Osteoblast (primary cell): ENCODE data around the gene RIBC1. TPM values are rescaled to one million over a fixed set of nuclear protein-coding genes. Genes with fewer than 3 reads are reported as not detected.
A peak's percentile ranks its signal among the peaks of the same experiment; 100 is the strongest.

Experiments
- DNase-seq: peaks from one replicate; pipeline ENCODE4 v3.0.0; 2011; ENCODE audit warnings: low spot score, mixed read lengths; ENCODE audit not compliant: insufficient read length; ENCODE audit errors: missing footprints
- H2AFZ ChIP-seq: 2 replicates; pipeline ENCODE4 v1.6.0; 2011; ENCODE audit warnings: mild to moderate bottlenecking, low read length
- H3K27ac ChIP-seq: 2 replicates; pipeline ENCODE4 v1.5.1; 2011; ENCODE audit warnings: mild to moderate bottlenecking, low read depth, low read length, moderate library complexity
- H3K27me3 ChIP-seq: 2 replicates; pipeline ENCODE4 v1.6.0; 2012; ENCODE audit warnings: mild to moderate bottlenecking, control low read depth, inconsistent platforms, low read length, moderate library complexity; ENCODE audit not compliant: insufficient read depth
- H3K36me3 ChIP-seq: 2 replicates; pipeline ENCODE4 v1.5.1; 2011; ENCODE audit warnings: mild to moderate bottlenecking, low read length, control low read depth, moderate library complexity; ENCODE audit not compliant: insufficient read depth
- H3K4me1 ChIP-seq: 2 replicates; pipeline ENCODE4 v1.5.1; 2011; ENCODE audit warnings: mild to moderate bottlenecking, low read length, control low read depth, moderate library complexity; ENCODE audit not compliant: insufficient read depth
- H3K4me2 ChIP-seq: 2 replicates; pipeline ENCODE4 v1.6.0; 2011; ENCODE audit warnings: mild to moderate bottlenecking, low read length; ENCODE audit not compliant: insufficient read depth
- H3K4me3 ChIP-seq: fragments of 200-600 bp; sonication (generic); 3 replicates; pipeline ENCODE4 v1.5.1; 2012; ENCODE audit warnings: mild to moderate bottlenecking, low read length, inconsistent platforms; ENCODE audit not compliant: insufficient read depth
- H3K79me2 ChIP-seq: 2 replicates; pipeline ENCODE4 v1.6.0; 2012; ENCODE audit warnings: mild to moderate bottlenecking, low read length, control low read depth, inconsistent platforms; ENCODE audit not compliant: insufficient read depth
- H3K9me3 ChIP-seq: 2 replicates; pipeline ENCODE4 v1.5.1; 2011; ENCODE audit warnings: low read depth, low read length, control low read depth
- H4K20me1 ChIP-seq: 2 replicates; pipeline ENCODE4 v1.6.0; 2012; ENCODE audit warnings: mild to moderate bottlenecking, low read length, control low read depth; ENCODE audit not compliant: insufficient read depth
- total RNA-seq: library from RNA; depleted of rRNA; stranded (reverse); fragments of >200 nt; gene quantifications from 2 replicates; pipeline ENCODE4 v1.2.3, GENCODE V29; 2012
- TF ChIP-seq, protein P1 (sequence below): IDR thresholded peaks from 2 replicates; pipeline ENCODE4 v1.5.1; 2011; ENCODE audit warnings: mild to moderate bottlenecking, low read depth, low read length, moderate library complexity; ENCODE audit errors: extremely low read depth

The RIBC1 gene
- total RNA-seq, 1 donor: 0.72 TPM

DNA sequence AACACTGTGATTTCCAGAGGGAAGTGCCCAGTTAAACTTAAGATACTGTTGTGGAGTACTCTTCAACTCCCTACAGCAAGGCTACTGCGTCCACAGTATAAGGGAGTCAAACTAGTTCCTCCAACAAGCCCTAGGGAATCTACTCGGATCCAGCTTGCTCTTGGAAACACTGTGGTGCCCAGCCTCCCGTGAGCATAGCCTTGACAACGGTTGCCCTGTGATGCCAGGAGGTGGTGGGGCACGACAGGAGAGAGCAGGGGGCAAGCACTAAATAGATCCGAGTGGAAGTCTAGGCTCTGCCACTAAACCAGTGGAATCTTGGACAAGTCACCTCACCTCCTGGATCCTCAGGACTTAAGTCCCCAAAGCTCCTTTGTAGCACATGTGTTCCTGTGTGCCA, 45.8 kb upstream of the RIBC1 start:
- H3K9me3 ChIP-seq: no peaks in the 10 kb centered on the region

DNA sequence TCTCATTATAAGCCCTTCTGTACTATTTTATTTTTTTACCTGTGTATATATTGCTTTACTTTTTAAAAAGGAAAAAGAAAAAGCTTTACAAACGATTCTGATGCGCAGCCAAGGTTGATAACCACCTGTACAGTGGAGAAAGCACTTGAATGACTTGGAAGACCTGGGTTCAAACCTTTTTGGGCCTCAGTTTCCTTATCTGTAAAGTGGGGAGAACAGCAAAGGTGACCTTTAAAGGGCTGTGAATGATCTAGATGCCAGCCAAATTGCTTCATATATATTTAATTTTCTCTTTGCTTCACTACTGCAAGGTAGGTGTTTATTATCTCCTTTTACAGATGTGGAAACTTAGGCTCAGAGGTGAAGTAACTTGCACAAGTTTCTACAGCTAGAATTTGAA, 45.2 kb upstream of the RIBC1 start:
- no peak for DNase-seq
- Histone ChIP-seq H3K9me3 (no peaks in the 10 kb centered on the region), H3K4me1 (peaks cover 8% of the 10 kb centered on the region), H3K36me3 (peaks cover 27% of the 10 kb centered on the region), H3K79me2 (no peaks in the 10 kb centered on the region), H3K4me2 (no peak overlapping the region), H2AFZ (no peak overlapping the region), H3K4me3 (no peak overlapping the region), H4K20me1 (no peaks in the 10 kb centered on the region), H3K27me3 (no peaks in the 10 kb centered on the region), H3K27ac (no peak overlapping the region)
- TF ChIP-seq, protein P1, sequence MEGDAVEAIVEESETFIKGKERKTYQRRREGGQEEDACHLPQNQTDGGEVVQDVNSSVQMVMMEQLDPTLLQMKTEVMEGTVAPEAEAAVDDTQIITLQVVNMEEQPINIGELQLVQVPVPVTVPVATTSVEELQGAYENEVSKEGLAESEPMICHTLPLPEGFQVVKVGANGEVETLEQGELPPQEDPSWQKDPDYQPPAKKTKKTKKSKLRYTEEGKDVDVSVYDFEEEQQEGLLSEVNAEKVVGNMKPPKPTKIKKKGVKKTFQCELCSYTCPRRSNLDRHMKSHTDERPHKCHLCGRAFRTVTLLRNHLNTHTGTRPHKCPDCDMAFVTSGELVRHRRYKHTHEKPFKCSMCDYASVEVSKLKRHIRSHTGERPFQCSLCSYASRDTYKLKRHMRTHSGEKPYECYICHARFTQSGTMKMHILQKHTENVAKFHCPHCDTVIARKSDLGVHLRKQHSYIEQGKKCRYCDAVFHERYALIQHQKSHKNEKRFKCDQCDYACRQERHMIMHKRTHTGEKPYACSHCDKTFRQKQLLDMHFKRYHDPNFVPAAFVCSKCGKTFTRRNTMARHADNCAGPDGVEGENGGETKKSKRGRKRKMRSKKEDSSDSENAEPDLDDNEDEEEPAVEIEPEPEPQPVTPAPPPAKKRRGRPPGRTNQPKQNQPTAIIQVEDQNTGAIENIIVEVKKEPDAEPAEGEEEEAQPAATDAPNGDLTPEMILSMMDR: no peak

More for the DNA sequence above, 45.8 kb upstream of the RIBC1 start:
- no peaks in the 10 kb centered on the region for H4K20me1 ChIP-seq
- H3K4me1 ChIP-seq: peaks cover 8% of the 10 kb centered on the region
- H3K4me3 ChIP-seq: no peak overlapping the region
- DNase-seq: no peak
- no peak overlapping the region for H3K4me2 ChIP-seq
- H3K27me3 ChIP-seq: no peaks in the 10 kb centered on the region
- H3K27ac ChIP-seq: no peak overlapping the region
- TF ChIP-seq, protein P1: no peak
- H2AFZ ChIP-seq: no peak overlapping the region
- H3K36me3 ChIP-seq: peaks cover 21% of the 10 kb centered on the region
- no peaks in the 10 kb centered on the region for H3K79me2 ChIP-seq

DNA sequence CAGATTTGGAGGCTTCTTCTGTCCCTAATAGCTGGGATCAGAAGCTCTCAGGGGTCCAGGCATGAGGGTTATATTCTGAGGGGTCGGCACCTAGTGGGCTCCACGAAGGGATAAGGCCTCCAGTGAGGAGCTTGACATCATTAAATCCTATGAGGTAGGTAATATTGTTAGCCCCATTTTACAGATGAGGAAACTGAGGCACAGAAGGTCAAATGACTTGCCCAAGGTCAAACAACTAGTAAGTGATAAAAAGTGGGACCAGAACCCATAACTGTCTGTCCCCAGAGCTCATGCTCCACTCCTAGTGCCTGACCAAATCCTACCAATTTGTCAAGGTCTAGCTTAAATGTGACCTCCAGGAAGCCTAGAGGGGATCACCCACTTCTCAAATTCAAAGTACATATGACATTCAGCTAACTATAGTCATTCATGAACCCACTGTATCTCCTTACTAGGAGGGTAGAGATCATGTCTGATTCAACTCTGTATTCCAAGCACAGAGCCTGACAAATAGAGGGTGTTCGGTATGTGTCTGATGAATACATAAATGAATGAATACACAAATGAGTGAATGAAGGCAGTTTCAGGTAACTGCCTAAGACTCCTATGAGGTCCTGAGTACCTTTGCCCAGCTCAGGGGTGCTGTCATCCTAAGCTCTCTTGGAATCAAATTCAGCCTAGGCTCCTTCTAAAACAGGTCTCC, 43.5 kb upstream of the RIBC1 start:
- Histone ChIP-seq H3K4me1 (peaks cover 6% of the 10 kb centered on the region), H3K79me2 (no peaks in the 10 kb centered on the region), H3K36me3 (peaks cover 38% of the 10 kb centered on the region), H3K27me3 (no peaks in the 10 kb centered on the region), H3K4me2 (no peak overlapping the region), H4K20me1 (no peaks in the 10 kb centered on the region), H3K27ac (no peak overlapping the region), H3K9me3 (no peaks in the 10 kb centered on the region), H2AFZ (no peak overlapping the region), H3K4me3 (no peak overlapping the region)
- peak; percentile 41 for DNase-seq
- TF ChIP-seq, protein P1: no peak

DNA sequence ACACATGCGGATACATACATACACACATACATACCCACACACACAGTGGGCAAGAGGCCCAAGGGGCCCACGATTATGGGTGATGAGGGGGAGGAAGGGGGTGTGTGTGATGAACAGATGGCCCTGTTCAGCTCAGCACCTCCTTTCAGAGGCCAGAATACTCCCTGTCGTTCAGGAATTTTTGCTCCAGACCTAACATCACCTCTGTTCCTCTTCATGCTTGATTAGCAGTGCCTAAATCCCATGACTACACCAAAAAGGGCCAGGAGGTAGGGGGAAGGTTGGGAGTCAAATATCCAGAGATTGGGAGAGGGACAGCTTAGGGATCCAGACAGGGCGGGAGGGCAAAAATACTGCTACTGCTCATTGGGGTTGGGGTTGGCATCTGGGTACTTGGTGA, 42.9 kb upstream of the RIBC1 start:
- H3K9me3 ChIP-seq: no peaks in the 10 kb centered on the region
- no peak for DNase-seq
- TF ChIP-seq, protein P1: no peak

More for the DNA sequence above, 42.9 kb upstream of the RIBC1 start:
- H3K4me1 ChIP-seq: peaks cover under 1% of the 10 kb centered on the region
- H2AFZ ChIP-seq: no peak overlapping the region
- H3K27ac ChIP-seq: no peak overlapping the region
- no peak overlapping the region for H3K4me2 ChIP-seq
- H3K4me3 ChIP-seq: no peak overlapping the region
- no peaks in the 10 kb centered on the region for H3K27me3 ChIP-seq
- H4K20me1 ChIP-seq: no peaks in the 10 kb centered on the region
- no peaks in the 10 kb centered on the region for H3K79me2 ChIP-seq
- peaks cover 38% of the 10 kb centered on the region for H3K36me3 ChIP-seq
